Neural progenitor cell (in vitro differentiated cells): Measurements from ENCODE around the gene RGS6. TPM values are rescaled to one million over a fixed set of nuclear protein-coding genes. Genes with fewer than 3 reads are reported as not detected.

Source experiments
- DNase-seq: peaks from one replicate; pipeline ENCODE4 v3.0.0-alpha.2; 2016; ENCODE audit warnings: low spot score
- H2AFZ ChIP-seq: fragments of 200-600 bp; sonication (generic); replicated peaks from 2 replicates; pipeline ENCODE4 v1.6.1; 2016; ENCODE audit warnings: antibody characterized with exemption
- H3F3A ChIP-seq: fragments of 200-600 bp; sonication (generic); 2 replicates; pipeline ENCODE4 v1.6.1; 2016; ENCODE audit warnings: antibody characterized with exemption, low read depth
- H3K27ac ChIP-seq: fragments of 200-600 bp; sonication (generic); 2 replicates; pipeline ENCODE4 v1.5.1; 2016; ENCODE audit warnings: mild to moderate bottlenecking
- H3K27me3 ChIP-seq: fragments of 200-600 bp; sonication (generic); 2 replicates; pipeline ENCODE4 v1.6.1; 2016; ENCODE audit warnings: mild to moderate bottlenecking, moderate library complexity
- H3K36me3 ChIP-seq: fragments of 200-600 bp; sonication (generic); 2 replicates; pipeline ENCODE4 v1.5.1; 2016
- H3K4me1 ChIP-seq: fragments of 200-600 bp; sonication (generic); 2 replicates; pipeline ENCODE4 v1.6.1; 2016; ENCODE audit warnings: mixed run types
- H3K4me2 ChIP-seq: fragments of 200-600 bp; sonication (generic); 2 replicates; pipeline ENCODE4 v1.6.1; 2016
- H3K4me3 ChIP-seq: fragments of 200-600 bp; sonication (generic); 2 replicates; pipeline ENCODE4 v1.5.1; 2016
- H3K79me2 ChIP-seq: fragments of 200-600 bp; sonication (generic); 2 replicates; pipeline ENCODE4 v1.6.1; 2016; ENCODE audit warnings: low read depth
- H3K9ac ChIP-seq: fragments of 200-600 bp; sonication (generic); 2 replicates; pipeline ENCODE4 v1.6.1; 2016
- H3K9me3 ChIP-seq: fragments of 200-600 bp; sonication (generic); 2 replicates; pipeline ENCODE4 v1.5.1; 2016; ENCODE audit warnings: low read depth
- H4K20me1 ChIP-seq: fragments of 200-600 bp; sonication (generic); 2 replicates; pipeline ENCODE4 v1.6.1; 2016; ENCODE audit warnings: low read depth
- H3K27ac Mint-ChIP-seq: 3 replicates; pipeline ENCODE4 v1.8.0; 2021; ENCODE audit warnings: mixed read lengths
- H3K27me3 Mint-ChIP-seq: 2 replicates; pipeline ENCODE4 v1.8.0; 2022; ENCODE audit warnings: low read depth, mild to moderate bottlenecking, inconsistent platforms, moderate library complexity, mixed read lengths; ENCODE audit not compliant: insufficient read depth
- H3K36me3 Mint-ChIP-seq: 3 replicates; pipeline ENCODE4 v1.8.0; 2021; ENCODE audit warnings: mixed read lengths
- H3K4me1 Mint-ChIP-seq: 3 replicates; pipeline ENCODE4 v1.8.0; 2021; ENCODE audit warnings: mixed read lengths
- H3K4me3 Mint-ChIP-seq: 3 replicates; pipeline ENCODE4 v1.8.0; 2021; ENCODE audit warnings: mild to moderate bottlenecking, moderate library complexity, mixed read lengths
- H3K9me3 Mint-ChIP-seq: 3 replicates; pipeline ENCODE4 v1.8.0; 2020; ENCODE audit warnings: mixed read lengths
- EZH2 ChIP-seq: fragments of 200-600 bp; sonication (generic); IDR thresholded peaks from 2 replicates; pipeline ENCODE4 v1.6.1; 2017; ENCODE audit warnings: antibody characterized with exemption, mild to moderate bottlenecking, moderate library complexity
- EZH2phosphoT487 ChIP-seq: fragments of 200-600 bp; sonication (generic); IDR thresholded peaks from 2 replicates; pipeline ENCODE4 v1.6.1; 2017; ENCODE audit warnings: antibody characterized with exemption
- total RNA-seq: library from RNA; depleted of rRNA; stranded (reverse); fragments of >200 nt; gene quantifications from 2 replicates; pipeline ENCODE4 v1.2.3, GENCODE V29; 2015; ENCODE audit warnings: low replicate concordance
- TF ChIP-seq, protein P1 (sequence below): fragments of 200-600 bp; sonication (generic); IDR thresholded peaks from 2 replicates; pipeline ENCODE4 v1.5.1; 2017; ENCODE audit warnings: antibody characterized with exemption, mild to moderate bottlenecking

RGS6 gene
- total RNA-seq, 1 donor from 2014 or later: 0.80 TPM

DNA sequence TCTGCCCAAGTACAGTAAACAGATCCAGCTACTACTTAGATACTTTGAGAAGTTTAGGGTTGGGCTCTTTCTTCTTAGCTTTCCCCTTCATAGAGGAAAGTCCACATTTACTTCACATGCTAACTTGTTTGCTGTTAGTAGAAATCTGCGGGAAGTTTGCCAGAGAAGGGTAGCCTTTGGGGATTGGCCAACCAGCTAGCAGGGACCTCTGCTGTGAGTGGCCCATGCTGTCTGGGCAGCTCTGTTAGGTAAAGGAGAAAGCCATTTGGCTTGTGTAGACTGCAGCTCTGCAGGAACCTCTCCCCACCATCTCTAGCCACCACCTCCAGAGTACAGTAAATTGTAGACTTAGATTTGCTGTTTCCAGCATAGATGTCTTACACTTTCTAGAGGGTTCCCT, 193.9 kb downstream of the RGS6 start:
- no peak overlapping the region for H3K4me3 ChIP-seq
- DNase-seq: no peak
- Mint-ChIP-seq H3K9me3 (no peaks in the 10 kb centered on the region), H3K36me3 (no peaks in the 10 kb centered on the region), H3K4me3 (no peak overlapping the region), H3K4me1 (no peaks in the 10 kb centered on the region), H3K27ac (no peak overlapping the region), H3K27me3 (no peaks in the 10 kb centered on the region)
- no peaks in the 10 kb centered on the region for H4K20me1 ChIP-seq
- no peaks in the 10 kb centered on the region for H3K36me3 ChIP-seq
- H3F3A ChIP-seq: no peaks in the 10 kb centered on the region
- H3K27me3 ChIP-seq: no peaks in the 10 kb centered on the region
- no peak overlapping the region for H3K9ac ChIP-seq
- H3K4me2 ChIP-seq: no peak overlapping the region
- H3K79me2 ChIP-seq: no peaks in the 10 kb centered on the region
- TF ChIP-seq EZH2 (no peak), EZH2phosphoT487 (no peak)
- TF ChIP-seq, protein P1, sequence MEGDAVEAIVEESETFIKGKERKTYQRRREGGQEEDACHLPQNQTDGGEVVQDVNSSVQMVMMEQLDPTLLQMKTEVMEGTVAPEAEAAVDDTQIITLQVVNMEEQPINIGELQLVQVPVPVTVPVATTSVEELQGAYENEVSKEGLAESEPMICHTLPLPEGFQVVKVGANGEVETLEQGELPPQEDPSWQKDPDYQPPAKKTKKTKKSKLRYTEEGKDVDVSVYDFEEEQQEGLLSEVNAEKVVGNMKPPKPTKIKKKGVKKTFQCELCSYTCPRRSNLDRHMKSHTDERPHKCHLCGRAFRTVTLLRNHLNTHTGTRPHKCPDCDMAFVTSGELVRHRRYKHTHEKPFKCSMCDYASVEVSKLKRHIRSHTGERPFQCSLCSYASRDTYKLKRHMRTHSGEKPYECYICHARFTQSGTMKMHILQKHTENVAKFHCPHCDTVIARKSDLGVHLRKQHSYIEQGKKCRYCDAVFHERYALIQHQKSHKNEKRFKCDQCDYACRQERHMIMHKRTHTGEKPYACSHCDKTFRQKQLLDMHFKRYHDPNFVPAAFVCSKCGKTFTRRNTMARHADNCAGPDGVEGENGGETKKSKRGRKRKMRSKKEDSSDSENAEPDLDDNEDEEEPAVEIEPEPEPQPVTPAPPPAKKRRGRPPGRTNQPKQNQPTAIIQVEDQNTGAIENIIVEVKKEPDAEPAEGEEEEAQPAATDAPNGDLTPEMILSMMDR: no peak
- H3K4me1 ChIP-seq: no peaks in the 10 kb centered on the region
- no peak overlapping the region for H2AFZ ChIP-seq
- no peaks in the 10 kb centered on the region for H3K9me3 ChIP-seq
- H3K27ac ChIP-seq: no peak overlapping the region

DNA sequence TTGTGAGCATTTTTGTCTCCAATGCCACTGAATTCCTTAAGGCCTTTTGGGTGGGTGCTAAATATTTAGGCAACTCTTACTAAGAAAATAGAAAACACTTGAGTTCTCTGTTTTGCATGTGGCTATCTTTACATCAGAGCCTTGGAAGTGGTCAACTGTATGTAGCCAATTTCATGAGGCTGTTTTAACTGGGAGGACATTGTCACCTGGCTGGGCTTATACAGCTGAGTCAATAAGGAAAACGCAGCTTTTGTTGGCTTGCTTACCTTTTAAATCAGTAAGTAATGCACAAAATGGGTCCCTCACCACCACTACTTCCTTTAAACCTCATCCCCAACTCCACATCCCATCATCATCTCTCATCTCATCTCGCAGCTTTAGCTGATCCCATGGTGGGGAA, 194.3 kb downstream of the RGS6 start:
- H3K27ac Mint-ChIP-seq: no peak overlapping the region
- no peaks in the 10 kb centered on the region for H3K36me3 Mint-ChIP-seq
- TF ChIP-seq, protein P1: no peak
- TF ChIP-seq EZH2phosphoT487: no peak
- Histone ChIP-seq H4K20me1 (no peaks in the 10 kb centered on the region), H3K4me2 (no peak overlapping the region), H3K9ac (no peak overlapping the region), H3K27ac (no peak overlapping the region), H3K4me3 (no peak overlapping the region), H3K27me3 (no peaks in the 10 kb centered on the region), H3K79me2 (no peaks in the 10 kb centered on the region), H3K4me1 (no peaks in the 10 kb centered on the region), H3F3A (no peaks in the 10 kb centered on the region), H2AFZ (no peak overlapping the region), H3K36me3 (no peaks in the 10 kb centered on the region), H3K9me3 (no peaks in the 10 kb centered on the region)
- no peak overlapping the region for H3K4me3 Mint-ChIP-seq
- H3K9me3 Mint-ChIP-seq: no peaks in the 10 kb centered on the region
- DNase-seq: no peak
- no peaks in the 10 kb centered on the region for H3K4me1 Mint-ChIP-seq
- no peaks in the 10 kb centered on the region for H3K27me3 Mint-ChIP-seq

DNA sequence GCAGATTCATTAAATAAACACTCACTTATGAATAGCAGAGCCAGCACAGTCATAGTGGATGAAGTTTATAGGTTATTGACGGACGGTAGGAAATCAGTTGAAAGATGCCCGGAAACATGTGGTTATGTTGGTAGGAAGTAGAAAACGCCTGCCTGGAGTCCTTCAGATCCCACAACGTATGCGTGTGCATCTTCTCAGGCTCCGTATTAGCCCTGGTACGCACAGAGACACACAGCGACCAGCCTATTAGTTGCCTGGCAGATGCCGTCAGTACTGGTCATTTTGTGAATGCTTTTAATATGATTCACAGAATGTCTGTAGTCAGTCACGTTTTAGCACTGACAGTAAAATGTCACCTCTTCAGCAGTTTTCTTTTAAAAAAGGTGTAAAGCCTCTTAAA, 196.4 kb downstream of the RGS6 start:
- no peak overlapping the region for H3K4me2 ChIP-seq
- DNase-seq: no peak

More for the DNA sequence above, 196.4 kb downstream of the RGS6 start:
- Mint-ChIP-seq H3K27ac (no peak overlapping the region), H3K36me3 (no peaks in the 10 kb centered on the region), H3K27me3 (no peaks in the 10 kb centered on the region), H3K9me3 (no peaks in the 10 kb centered on the region), H3K4me3 (no peak overlapping the region), H3K4me1 (no peaks in the 10 kb centered on the region)
- H4K20me1 ChIP-seq: no peaks in the 10 kb centered on the region
- no peaks in the 10 kb centered on the region for H3F3A ChIP-seq
- no peaks in the 10 kb centered on the region for H3K27me3 ChIP-seq
- no peak overlapping the region for H3K4me3 ChIP-seq
- TF ChIP-seq, protein P1: no peak
- TF ChIP-seq EZH2: no peak
- no peak for TF ChIP-seq EZH2phosphoT487
- H2AFZ ChIP-seq: no peak overlapping the region
- no peaks in the 10 kb centered on the region for H3K79me2 ChIP-seq
- H3K4me1 ChIP-seq: no peaks in the 10 kb centered on the region
- no peak overlapping the region for H3K9ac ChIP-seq
- no peak overlapping the region for H3K27ac ChIP-seq
- H3K9me3 ChIP-seq: no peaks in the 10 kb centered on the region
- no peaks in the 10 kb centered on the region for H3K36me3 ChIP-seq
